OCI-LY3 (cell line): ENCODE results near the gene FBXO40.

Source experiments
- CTCF ChIP-seq: fragments of 200-600, 300-600 bp; sonication (generic); IDR thresholded peaks from 2 replicates; pipeline ENCODE4 v1.5.1; 2014; ENCODE audit warnings: antibody characterized with exemption, low read length, low read depth
- EZH2phosphoT487 ChIP-seq: fragments of 200-600 bp; shearing (Covaris generic); IDR thresholded peaks from 2 replicates; pipeline ENCODE4 v1.6.1; 2018; ENCODE audit warnings: antibody characterized with exemption, mixed run types, low read depth

GRCh38 chr3:121651684-121652083 lies 58.5 kb downstream of the FBXO40 start:
- no peak for TF ChIP-seq CTCF
- no peak for TF ChIP-seq EZH2phosphoT487
